ENCODE measurements around the gene RFX4.

Gene RFX4

GRCh38 chr12:106582641-106583230, at the start of gene RFX4:
TSS of gene RFX4 (plus strand) at chr12:106583004. CDS start at chr12:106583321, 317 bp downstream.
- DNase-seq (ENCODE audit: low spot score): no peak

DNA sequence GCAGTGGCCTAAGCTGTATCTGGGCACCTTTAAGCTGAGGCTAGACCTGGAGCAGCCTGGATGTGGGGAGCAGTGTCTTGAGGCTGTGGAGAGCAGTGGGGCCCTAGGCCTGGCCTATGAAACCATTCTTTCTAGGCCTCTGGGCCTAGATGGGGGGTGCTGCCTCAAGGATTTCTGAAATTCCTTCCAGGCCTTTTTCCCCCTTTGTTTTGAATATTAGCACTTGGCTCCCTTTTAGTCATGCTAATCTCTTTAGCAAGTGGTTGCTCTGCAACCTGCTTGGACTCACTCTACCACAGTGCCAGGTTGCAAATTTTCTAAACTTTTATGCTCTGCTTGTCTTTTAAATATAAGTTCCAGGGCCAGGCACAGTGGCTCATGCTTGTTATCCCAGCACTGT, 41.6 kb upstream of the RFX4 start:
- no peak for DNase-seq (ENCODE audit: low spot score)

DNA sequence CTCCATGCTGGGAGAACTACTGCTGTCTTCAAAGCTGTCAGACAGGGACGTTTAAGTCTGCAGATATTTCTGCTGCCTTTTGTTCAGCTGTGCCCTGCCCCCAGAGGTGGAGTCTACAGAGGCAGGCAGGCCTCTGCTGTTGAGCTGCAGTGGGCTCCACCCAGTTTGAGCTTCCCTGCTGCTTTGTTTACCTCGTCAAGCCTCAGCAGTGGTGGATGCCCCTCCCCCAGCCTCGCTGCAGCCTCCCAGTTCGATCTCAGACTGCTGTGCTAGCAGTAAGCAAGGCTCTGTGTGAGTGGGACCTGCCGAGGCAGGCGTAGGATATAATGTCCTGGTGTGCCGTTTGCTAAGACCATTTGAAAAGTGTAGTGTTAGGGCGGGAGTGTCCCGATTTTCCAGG, 31.4 kb upstream of the RFX4 start:
- DNase-seq (ENCODE audit: low spot score): no peak

- DNase-seq (ENCODE audit: low spot score): no peak
Observed at GRCh38 chr12:106552228-106552627, 30.6 kb upstream of the RFX4 start.

DNA sequence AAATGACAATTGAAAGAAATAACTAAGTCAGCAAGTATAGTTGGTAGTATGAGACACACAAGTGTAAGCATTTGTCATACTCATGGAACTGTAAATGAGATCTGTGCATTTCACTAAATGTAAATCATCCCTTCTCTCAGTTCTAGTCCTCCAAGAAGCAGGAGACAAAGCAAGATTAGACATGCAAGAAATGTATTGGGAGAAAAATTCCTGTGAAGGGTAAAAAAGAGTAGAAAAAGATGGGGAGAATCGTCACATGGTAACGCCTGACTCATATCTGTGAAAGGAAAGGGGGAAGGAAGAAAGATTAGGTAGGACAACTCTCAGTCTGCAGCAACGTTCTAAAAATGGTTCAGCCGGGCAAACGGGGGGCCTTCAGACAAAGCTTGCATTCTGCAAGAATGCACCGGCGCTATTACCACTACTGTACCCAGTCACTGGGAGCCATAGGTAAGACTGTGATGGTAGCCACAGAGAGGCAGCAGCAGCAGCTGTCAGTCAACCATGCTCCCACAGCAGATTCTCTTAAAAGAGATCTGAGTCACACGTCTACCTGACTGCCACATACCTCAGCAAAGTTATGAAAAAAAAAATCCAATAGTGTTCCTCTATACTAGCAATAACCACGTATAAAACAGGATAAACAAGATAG, 18.0 kb upstream of the RFX4 start:
- DNase-seq (ENCODE audit: low spot score): no peak

DNA sequence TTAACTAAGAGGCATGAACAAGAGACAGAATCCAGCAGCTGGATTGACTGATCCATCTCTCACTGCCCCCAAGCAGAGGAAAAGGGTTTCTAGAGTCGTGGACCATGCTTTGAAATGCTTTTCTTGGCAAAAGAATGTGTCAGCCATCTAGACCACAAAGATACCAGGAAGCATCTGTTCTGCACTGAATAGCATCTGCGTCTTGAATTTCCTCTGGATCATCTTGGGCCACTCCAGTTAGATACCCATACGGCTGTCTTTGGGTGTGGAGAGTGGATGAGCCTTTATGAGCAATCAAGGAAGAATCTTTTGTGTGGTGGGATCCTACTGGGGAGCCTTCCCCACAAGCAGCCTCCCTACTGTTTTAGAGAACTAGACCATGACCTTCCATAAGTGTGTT, 16.0 kb upstream of the RFX4 start:
- DNase-seq (ENCODE audit: low spot score): no peak

- no peak for DNase-seq (ENCODE audit: low spot score)
Observed at GRCh38 chr12:106573239-106573638, 9.6 kb upstream of the RFX4 start.

- no peak for DNase-seq (ENCODE audit: low spot score)
Observed at GRCh38 chr12:106576848-106577247, 6.0 kb upstream of the RFX4 start.

DNA sequence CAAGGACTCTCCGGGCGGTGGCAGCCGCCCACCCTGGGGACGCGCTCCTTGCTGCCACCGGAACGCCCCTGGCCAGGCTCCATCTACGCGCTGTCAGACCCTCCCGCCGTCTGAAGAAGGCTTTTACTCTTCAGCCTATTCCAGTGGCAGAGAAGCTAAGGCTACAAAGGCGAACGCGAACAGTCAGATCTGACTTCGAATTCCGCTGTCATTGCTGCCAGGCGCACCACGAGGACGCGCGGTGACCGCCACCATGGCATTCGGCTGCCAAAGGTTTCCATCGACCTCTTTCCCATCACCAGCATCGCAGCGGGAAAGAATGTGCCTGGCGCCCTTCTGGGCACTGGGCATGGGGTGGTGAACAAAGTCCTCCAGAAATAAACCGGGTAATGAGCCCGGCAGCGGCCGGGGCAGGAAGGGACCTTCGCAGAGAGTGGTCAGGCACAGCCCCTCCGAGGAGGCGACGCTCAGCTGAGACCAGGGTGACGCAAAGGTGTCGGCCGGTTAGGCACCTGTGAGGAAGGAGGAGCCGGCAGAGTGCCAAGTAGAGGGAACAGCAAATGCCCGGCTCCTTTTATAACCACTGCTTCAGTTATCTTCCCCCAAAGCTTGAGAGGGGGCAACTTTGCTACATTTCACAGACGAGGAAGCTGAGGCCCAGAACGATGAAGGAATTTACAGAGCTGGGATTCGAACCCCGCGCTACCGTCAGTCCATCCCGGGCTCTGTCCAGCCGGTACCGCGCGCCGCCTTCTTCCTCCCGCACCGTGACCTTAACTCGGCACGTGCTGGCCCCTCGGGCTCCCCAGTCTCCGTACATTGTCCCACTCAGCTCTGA, 1.9 kb upstream of the RFX4 start:
- DNase-seq (ENCODE audit: low spot score): no peak

DNA sequence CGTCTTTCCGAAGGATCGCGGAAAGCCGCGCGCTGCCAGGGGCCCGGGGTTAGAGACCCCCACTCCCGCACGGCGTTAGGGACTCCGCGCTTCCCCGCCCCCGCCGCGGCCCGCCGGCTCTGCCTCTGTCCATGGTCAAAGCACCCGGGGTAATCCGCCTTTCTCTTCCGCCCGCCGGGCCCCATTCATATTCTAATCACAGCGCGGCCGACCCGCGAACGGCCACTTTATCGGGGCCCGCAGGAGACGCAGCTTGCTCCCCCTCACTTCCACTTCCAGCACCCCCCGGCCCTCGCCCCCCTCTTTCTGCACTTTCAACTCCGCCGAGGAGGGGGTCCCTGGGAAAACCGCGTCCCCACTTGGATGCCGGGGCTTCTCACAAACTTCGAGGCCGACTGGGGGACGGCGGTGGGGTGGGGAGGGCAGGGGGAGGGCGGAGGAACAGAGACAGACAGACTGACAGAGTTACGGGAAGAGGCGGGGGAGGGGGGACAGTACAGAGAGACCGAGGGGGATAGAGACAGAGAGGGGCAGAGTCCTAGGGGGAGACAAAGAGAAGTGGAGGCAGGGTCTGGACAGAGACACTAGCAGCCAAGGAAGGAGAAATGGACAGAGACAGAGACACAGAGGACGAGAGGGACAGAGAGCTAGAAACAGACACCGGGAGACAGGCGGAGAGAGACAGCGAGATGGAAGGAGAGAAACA, 1.1 kb upstream of the RFX4 start:
- peak; percentile 42 for DNase-seq (ENCODE audit: low spot score)

DNA sequence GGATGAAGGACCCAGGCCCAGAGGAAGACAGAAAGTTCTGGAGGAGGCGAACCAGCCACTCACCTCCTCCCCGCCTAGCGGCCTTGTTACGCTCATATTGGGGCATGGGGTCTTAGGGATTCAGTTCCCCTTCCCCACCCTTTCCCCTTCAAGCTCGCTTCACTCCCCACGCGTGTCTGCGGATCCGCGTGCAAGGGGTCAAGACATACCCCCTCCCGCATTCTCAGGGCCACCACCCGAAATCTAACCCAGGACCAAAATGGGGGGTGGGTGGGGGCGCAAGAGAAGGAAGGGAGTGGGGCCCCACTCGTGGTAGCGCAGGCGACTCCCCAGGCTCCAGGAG, 584 bp upstream of the RFX4 start:
- no peak for DNase-seq (ENCODE audit: low spot score)

DNA sequence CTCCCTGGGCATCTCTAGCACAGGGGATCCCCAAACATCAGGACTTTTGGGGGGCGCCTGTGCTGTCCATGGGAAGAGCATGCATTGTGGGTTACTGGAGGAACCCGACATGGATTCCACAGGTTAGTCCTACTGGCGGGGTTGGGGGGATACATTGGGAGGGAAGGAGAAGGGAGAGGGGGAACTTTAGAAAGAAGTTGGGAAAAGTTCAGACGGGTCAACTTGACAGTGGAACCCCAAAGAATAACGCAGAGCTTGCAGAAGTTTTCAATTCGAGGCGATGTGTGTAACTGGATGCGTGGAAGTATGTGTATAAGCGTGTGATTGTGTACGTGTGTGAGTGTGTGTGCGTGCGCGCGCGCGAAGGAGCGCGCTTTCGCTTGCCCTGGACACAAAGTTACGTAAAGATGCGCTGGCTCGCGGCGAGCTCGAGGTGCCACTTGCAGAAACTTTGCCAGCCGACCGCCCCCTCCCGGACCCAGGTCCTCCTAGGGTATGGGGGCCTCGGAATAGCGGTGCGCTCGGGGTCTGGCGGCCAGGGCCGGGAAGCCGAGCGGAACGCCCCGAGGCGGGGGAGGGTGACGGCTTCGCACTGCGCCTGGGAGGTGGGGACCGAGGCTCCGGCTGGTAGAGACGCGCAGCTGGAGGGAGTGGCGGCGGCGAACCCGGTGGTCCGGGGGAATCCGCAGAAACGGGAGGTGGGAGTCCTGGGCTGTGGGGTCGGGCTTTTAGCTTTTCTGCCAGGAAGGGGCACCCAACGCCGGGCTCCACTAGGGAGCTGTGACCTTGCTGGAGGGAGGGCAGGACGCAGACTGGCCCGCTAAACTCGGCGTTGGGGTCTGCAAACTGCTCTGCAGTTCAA, 669 bp downstream of the RFX4 start:
- DNase-seq (ENCODE audit: low spot score): no peak

GRCh38 chr12:106584104-106585064, 1.6 kb downstream of the RFX4 start:
- DNase-seq (ENCODE audit: low spot score): no peak

DNA sequence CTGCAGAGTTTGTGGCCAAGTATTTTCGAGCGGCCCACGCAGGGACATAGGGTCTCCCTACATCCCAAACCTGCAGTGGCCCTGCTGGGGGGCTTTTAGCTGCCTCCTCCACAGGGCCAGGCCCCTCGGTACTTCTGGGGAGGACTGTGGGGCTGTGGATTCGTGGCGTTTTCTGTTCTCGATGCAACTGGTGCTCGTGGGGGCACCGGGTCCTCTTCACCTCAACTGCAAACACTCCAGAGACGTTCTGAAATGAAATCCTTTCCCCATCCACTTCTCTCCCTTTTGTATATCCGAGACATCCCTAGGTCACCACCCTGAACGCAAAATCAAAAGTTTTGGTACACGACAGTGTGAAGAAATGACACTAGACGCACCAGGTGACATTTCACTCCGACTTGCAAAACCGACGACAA, 2.3 kb downstream of the RFX4 start:
- no peak for DNase-seq (ENCODE audit: low spot score)

DNA sequence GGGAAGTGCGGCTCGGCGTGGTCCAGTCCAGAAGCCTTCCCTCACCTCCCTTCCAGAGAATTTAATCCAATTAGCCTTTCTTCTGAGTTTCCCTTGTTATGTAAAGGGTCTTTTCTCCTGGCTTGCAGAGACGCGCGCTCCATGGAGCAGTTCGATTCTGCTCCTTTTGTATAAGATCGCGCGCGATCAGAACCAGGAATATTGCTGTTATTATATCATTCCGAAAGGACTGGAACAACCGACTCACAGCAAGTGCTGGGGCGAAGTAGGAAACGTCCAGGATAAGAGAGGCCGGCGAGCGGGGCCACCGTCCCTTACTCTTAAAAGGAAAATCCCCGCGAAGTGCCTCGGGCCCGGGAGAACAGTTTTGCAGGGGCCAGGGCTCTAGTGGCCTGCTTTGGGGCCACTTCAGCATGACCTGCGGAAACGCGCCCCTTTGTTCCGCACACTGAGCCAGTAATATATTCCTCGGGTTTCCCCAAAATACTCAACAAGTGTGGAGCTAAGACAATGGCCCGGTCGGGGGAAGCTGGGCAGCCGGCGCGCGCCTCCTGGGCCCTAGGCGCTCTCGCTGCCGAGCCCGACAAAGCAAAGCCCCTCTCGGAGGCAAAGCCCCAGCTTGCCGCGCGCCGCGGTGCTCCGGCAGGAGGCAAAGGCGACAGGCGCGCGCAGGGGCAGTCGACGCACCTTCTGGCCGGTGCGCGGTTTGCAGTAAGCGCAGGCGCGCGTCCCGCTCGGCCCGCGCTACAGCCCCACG, 2.9 kb downstream of the RFX4 start:
- no peak for DNase-seq (ENCODE audit: low spot score)

GRCh38 chr12:106586278-106586802, 3.5 kb downstream of the RFX4 start:
- DNase-seq (ENCODE audit: low spot score): no peak

- DNase-seq (ENCODE audit: low spot score): no peak
Observed at GRCh38 chr12:106586803-106587684, 4.2 kb downstream of the RFX4 start.

GRCh38 chr12:106588771-106589170, 6.0 kb downstream of the RFX4 start:
- no peak for DNase-seq (ENCODE audit: low spot score)

GRCh38 chr12:106590601-106591000, 7.8 kb downstream of the RFX4 start:
- no peak for DNase-seq (ENCODE audit: low spot score)

Measured in hepatic stellate cell (primary cell).